ENCODE results near the gene WBP1L.
A peak's percentile ranks its signal among the peaks of the same experiment; 100 is the strongest.

WBP1L gene

DNA sequence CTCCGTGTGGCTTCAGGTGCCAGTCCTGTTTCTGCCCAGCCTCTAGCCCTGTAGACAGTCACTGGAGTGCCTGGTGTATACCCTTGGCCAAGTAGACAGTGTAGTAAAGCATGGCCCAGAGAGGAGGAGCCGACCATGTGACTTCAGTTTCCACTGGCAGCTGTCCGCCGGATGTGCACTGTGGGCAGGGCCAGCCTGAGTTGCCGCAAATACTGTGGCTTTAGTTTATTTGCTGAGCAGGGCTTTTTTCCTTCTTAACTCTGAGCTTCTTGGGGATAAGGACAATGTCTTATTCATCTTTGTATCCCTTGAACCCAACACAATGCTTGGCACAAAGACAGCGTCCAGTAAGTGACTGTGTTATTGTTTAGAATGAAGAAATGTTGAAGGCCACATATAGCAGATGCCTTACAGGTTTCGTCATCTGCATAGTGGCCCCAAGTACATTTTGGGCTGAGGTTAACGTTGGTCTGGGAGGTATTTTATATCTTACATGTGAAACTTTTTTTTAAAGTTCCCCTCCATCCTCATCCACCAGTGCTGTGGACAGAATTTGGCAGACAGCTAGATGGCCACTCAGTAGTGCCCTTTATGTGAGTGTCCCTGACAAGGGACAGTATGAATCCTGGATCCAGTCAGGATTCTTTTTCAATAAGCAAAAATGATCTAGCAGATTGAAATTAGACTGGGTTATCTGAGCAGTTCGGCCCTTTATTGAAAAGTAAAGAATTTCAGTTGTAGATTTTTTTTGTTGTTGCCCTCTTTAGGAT lies 52.8 kb downstream of the WBP1L start:
- DNase-seq (ENCODE audit: low read depth): no peak
- TF ChIP-seq, protein P1, sequence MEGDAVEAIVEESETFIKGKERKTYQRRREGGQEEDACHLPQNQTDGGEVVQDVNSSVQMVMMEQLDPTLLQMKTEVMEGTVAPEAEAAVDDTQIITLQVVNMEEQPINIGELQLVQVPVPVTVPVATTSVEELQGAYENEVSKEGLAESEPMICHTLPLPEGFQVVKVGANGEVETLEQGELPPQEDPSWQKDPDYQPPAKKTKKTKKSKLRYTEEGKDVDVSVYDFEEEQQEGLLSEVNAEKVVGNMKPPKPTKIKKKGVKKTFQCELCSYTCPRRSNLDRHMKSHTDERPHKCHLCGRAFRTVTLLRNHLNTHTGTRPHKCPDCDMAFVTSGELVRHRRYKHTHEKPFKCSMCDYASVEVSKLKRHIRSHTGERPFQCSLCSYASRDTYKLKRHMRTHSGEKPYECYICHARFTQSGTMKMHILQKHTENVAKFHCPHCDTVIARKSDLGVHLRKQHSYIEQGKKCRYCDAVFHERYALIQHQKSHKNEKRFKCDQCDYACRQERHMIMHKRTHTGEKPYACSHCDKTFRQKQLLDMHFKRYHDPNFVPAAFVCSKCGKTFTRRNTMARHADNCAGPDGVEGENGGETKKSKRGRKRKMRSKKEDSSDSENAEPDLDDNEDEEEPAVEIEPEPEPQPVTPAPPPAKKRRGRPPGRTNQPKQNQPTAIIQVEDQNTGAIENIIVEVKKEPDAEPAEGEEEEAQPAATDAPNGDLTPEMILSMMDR (conservative IDR thresholded peaks at IDR 0.05; ENCODE audit: control insufficient read depth, insufficient read depth, low read depth, low read length): no peak

DNA sequence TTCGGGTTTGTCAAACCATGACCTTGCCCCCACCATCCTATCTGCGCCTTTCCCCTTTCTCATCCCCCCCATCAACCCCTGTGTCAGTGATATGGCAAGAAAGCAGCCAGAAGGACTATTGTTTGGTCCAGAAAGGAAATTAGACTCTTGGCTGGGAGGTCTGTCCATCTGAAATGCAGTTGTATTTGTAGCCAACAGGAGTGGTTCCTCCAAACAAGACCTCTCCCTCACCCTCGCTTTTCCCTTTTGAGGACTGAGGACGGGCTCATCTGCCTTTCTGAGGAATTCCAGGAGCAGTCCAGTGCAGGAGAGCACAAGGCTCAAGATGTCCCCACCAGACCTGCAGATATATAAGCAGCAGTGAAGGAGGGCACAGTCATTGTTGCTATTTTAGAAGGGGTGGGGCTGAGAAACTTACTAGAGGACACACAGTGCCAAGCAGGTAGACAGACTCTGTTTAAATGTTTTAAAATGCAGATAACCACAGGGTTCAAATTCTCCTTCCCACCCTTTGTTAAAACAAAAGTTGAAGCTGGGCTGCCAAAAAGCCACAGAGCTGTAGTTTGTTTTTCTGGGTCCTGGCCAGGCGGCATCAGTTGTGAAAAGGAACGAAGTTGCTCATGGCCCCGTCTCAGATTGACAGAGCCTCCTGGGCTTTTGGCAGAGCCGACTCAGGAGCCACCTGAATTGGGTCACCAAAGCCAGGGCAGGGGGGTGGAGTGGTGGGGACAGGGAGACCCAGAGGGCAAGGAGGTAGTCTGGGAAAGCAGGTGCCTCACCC lies 56.1 kb downstream of the WBP1L start:
- TF ChIP-seq, protein P1 (conservative IDR thresholded peaks at IDR 0.05; ENCODE audit: control insufficient read depth, insufficient read depth, low read depth, low read length): no peak
- DNase-seq (ENCODE audit: low read depth): no peak
- no peak overlapping the region for H3K4me3 ChIP-seq (ENCODE audit: control insufficient read depth, low read depth, low read length)

More for the DNA sequence above, 52.8 kb downstream of the WBP1L start:
- no peak overlapping the region for H3K4me3 ChIP-seq (ENCODE audit: control insufficient read depth, low read depth, low read length)

DNA sequence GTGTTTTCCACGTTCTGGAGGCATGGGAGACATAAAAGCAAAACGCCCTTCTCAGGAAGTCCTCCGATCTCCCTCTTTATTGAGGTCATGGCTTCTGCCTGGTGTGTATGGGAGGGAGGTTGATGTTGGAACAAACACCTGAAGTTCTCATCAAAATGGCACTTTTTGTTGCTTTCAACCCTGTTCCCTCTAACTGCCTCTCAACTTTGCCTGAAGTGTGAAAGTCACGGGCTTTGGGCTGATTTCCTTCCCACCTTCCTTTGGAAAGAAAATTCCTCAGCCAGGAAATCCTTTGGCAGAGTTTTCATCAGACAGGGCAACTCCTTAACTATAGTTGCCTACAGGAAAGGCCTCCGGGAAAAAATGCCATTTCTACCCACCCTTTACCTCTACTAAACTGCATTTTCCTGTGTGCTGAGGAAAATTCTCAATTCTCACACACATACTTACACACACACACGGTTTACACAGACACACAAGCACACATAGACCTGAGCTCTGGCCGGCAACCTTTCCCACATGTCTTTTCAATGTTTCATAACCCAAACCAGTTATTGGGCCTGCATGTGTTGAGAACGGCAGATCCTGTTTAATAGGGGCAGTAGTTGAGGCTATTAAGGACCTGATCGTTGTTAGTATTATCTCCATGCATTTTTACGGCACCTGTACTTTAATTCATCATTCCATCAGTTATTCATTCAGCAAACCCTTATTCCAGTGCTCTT lies 57.0 kb downstream of the WBP1L start:
- TF ChIP-seq, protein P1 (conservative IDR thresholded peaks at IDR 0.05; ENCODE audit: control insufficient read depth, insufficient read depth, low read depth, low read length): no peak
- no peak overlapping the region for H3K4me3 ChIP-seq (ENCODE audit: control insufficient read depth, low read depth, low read length)

DNA sequence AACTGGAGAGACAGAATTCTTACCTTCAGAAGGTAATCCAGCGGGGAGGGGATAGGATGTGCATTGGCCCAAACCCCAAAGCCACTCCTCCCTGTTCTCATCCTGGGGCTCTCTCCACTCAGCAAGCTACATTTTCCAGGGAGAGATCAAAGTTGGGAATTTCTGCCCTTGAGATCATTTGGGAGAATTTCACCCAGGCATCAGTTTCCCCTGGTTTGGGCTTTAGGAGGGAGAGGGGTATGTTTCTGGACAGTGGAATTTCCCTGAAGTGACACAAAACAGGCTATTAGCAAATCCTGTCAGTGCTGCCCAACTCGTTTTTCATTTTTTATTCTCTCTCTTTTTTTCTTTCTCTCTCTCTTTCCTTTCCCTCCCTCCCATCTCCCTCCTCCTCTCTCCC lies 57.7 kb downstream of the WBP1L start:
- peak; percentile 16 for DNase-seq (ENCODE audit: low read depth)
- H3K4me3 ChIP-seq (ENCODE audit: control insufficient read depth, low read depth, low read length): no peak overlapping the region
- TF ChIP-seq, protein P1 (conservative IDR thresholded peaks at IDR 0.05; ENCODE audit: control insufficient read depth, insufficient read depth, low read depth, low read length): no peak

More for the DNA sequence above, 57.0 kb downstream of the WBP1L start:
- DNase-seq (ENCODE audit: low read depth): no peak

DNA sequence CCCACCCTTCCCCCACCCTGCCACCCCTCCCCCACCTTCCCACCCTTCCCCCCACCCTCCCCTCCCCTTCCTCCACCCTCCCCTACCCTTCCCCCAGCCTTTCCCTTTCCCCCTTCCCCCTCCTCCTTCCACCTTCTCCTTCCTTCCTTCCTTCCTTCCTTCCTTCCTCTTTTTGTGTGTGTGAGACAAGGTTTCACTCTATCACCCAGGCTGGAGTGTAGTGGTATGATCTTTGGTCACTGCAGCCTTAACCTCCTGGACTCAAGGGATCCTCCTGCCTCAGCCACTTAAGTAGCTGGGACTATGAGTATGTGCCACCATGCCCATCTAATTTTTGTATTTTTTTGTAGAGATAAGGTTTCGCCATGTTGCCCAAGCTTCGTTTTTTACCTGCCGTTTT lies 58.2 kb downstream of the WBP1L start:
- TF ChIP-seq, protein P1 (conservative IDR thresholded peaks at IDR 0.05; ENCODE audit: control insufficient read depth, insufficient read depth, low read depth, low read length): no peak
- no peak overlapping the region for H3K4me3 ChIP-seq (ENCODE audit: control insufficient read depth, low read depth, low read length)
- no peak for DNase-seq (ENCODE audit: low read depth)

DNA sequence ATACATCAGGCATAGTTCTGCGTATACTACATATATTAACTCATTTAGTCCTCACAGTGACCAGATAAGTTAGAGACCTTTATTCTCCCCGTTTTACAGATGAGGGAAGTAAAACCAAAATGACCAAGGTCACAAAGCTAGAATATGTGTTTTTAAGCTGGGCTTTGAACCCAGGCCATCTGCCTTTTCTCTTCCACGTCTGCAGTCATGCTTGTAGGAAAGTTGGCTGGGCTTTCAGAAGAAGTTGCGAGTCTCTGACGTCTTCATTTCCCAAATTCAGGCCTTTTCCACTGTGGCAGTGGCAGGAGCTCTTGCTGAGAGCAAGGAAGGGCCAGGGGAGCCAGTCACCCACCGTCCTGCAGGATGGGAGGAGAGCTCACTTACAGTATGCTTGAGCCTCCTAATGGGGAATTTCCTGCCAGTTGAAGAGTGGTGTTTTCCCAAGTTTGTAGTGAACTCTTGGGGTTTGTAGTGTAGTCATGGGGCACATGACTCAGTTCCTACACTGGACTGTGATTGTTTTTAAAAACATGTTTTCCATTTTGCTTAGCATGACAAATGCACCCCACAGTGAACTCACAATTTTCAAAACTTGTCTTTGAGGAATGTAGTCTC lies 59.3 kb downstream of the WBP1L start:
- DNase-seq (ENCODE audit: low read depth): peak; percentile 98

More for the DNA sequence above, 59.3 kb downstream of the WBP1L start:
- TF ChIP-seq, protein P1 (conservative IDR thresholded peaks at IDR 0.05; ENCODE audit: control insufficient read depth, insufficient read depth, low read depth, low read length): no peak
- H3K4me3 ChIP-seq (ENCODE audit: control insufficient read depth, low read depth, low read length): no peak overlapping the region
